Embryonic facial prominence (tissue), 1 donor: ENCODE measurements around the gene DYNLL1.
"Not testable (repeated sequence)": the region's sequence is repeated elsewhere in the genome, so short reads cannot be mapped to it uniquely, and the experiment has no call there.

Source experiments
- DNase-seq: peaks from one replicate; pipeline ENCODE4 v3.0.0-alpha.2; 2016; ENCODE audit errors: extremely low spot score

The DYNLL1 gene

DNA sequence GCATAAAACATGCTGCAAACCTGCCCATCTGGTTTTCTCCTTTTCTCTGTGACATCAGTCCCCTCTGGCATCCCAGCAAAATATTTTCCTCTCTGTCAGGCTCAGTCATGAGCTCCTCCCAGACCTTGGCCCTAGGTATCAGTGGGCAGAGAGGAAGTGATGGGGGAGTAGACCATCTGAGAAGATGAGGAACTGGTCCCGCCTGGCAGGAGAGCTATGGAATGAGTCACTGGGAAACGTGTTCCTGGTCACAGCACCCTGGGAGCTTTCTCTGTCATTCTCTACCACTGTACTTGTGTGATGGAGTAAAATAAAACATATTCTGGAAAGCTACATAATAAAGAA, 21.3 kb upstream of the DYNLL1 start:
- peak; percentile 20 for DNase-seq

- no peak for DNase-seq
These were observed 20.3 kb upstream of the DYNLL1 start for GRCh38 chr12:120475643-120476042.

GRCh38 chr12:120479458-120479857, 16.5 kb upstream of the DYNLL1 start:
- DNase-seq, result no peak

- no peak for DNase-seq
These were observed 15.7 kb upstream of the DYNLL1 start for GRCh38 chr12:120480211-120480610.

DNA sequence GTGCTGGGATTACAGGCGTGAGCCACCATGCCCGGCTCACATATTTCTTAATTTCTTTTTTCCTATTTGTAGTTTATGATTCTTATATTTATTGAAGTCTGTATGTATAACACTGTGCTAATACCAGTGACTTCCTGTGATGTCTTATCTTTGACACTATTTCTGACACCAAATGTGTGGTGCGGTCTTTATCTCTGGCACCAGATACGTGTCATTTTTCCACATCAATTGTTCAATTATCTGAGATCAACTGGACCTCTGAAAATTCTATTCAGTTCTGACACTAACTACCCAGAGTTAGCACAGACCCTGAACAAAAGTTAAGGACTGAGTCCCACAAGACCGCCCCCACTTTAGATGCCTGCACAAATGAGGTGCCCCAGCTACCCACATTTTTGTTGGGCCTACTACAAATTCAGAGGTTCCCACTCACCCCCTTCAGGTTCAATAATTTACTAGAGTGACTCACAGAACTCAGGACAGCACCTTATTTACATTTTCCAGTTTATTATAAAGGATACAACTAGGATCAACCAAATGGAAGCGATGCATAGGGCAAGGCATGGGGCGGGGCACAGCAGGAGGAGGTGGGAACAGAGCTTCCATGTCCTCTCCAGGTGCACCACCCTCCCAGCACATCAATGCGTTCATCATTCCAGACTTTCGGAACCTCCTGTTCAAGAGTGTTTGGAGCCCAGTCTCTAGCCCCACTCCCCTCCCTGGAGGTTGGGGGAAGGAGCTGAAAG, 14.7 kb upstream of the DYNLL1 start:
- no peak for DNase-seq

DNA sequence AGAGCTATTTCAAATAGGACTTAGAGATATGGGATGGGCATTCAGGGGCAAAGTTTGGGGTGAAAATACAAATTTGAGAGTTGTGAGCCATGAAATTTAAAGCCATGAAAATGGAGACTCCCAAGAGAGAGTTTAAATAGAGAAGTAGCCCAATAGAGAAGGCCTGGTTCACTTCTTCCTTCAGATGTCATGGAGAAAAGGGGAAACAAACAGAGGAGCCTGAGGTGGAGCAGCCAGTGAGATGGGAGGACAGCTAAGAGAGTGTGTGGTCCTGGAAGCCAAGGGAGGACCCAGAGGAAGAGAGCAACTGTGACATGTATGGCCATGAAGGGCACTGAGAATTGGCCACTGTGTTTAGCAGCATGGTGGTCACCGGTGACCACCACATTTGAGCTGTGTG, 12.3 kb upstream of the DYNLL1 start:
- no peak for DNase-seq

GRCh38 chr12:120485961-120486881, 9.7 kb upstream of the DYNLL1 start:
- no peak for DNase-seq

GRCh38 chr12:120487552-120487951, 8.4 kb upstream of the DYNLL1 start:
- not testable (repeated sequence) for DNase-seq

- DNase-seq, result no peak
These were observed 7.8 kb upstream of the DYNLL1 start for GRCh38 chr12:120488057-120488640.

GRCh38 chr12:120489018-120489417, 6.9 kb upstream of the DYNLL1 start:
- no peak for DNase-seq

GRCh38 chr12:120490325-120490724, 5.6 kb upstream of the DYNLL1 start:
- DNase-seq, result no peak

- DNase-seq, result no peak
These were observed 4.9 kb upstream of the DYNLL1 start for GRCh38 chr12:120490833-120491512.

- DNase-seq, result no peak
These were observed 655 bp upstream of the DYNLL1 start for GRCh38 chr12:120495186-120495730.

- DNase-seq, result no peak
These were observed 764 bp downstream of the DYNLL1 start for GRCh38 chr12:120496413-120497340.

DNA sequence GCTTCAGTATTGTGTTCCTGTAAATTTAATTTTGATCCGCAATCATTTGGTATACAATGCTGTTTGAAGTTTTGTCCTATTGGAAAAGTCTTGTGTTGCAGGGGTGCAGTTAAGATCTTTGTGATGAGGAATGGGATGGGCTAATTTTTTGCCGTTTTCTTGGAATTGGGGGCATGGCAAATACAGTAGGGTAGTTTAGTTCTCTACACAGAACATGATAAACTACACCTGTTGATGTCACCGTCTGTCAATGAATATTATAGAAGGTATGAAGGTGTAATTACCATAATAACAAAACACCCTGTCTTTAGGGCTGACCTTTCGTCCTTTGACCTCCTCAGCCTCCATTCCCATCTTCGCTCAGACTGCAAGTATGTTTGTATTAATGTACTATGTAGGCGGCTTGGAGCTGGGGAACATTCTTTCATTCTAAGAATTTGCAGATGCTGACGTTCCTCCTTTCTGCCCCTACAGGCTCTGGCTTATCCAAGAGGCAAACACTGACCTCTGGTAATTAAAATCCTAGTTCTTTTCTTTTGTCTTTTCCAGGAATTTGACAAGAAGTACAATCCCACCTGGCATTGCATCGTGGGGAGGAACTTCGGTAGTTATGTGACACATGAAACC, 1.7 kb downstream of the DYNLL1 start:
- DNase-seq, result no peak

- no peak for DNase-seq
These were observed 3.1 kb downstream of the DYNLL1 start for GRCh38 chr12:120498870-120499515.

GRCh38 chr12:120500581-120500980, 4.7 kb downstream of the DYNLL1 start:
- no peak for DNase-seq

DNA sequence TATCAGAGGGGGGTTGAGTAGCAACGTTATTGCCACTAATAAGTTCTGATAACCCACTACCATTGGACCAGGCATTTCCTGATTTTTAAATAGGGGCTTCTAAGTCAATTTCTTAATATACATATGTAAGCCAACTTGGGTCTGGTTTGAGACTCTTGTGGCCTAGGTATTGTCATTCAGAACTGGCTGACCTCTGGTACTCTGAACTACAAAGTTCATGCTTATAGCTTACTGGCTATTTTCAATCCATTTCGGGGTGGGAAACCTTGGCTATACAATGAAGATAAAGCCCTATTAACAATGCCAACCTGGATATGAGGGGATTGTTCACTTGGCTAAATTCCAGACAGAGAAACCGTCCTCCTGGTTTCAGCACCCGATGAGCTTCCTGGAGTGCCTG, 8.7 kb downstream of the DYNLL1 start:
- DNase-seq, result no peak

GRCh38 chr12:120508537-120508936, 12.6 kb downstream of the DYNLL1 start:
- no peak for DNase-seq

DNA sequence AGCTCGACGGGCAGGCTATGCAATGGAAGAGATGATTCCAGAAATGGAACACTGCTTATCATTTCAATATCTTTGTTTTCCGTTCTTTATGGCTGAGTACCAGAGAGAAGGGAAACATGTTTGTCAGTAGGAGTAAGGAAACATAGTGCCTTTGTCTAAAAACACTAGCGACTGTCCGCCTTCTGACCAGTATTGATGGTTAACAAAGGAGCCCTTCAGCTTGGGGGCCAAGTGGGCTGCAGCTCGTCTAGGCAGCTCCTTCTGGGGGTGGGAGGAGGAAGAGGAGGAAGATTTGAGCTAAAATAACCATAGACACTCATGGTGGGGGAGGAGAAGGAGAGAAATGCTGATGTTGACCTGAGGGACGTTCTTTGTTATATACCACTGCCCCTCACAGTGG, 18.1 kb downstream of the DYNLL1 start:
- no peak for DNase-seq
